Left cardiac atrium (tissue), 4 donors: ENCODE measurements around the gene SLC34A1. TPM values are rescaled to one million over a fixed set of nuclear protein-coding genes. Genes with fewer than 3 reads are reported as not detected.

Source experiments
- ATAC-seq, 2 donors: fragments of 200-7000 bp; cut with Tn5 transposase; one replicate each; pipeline ENCODE4 v1.9.1; 2020; ENCODE audit warnings: mild to moderate bottlenecking in 2 of 2, moderate library complexity in 2 of 2
- DNase-seq: peaks from one replicate; pipeline ENCODE4 v3.0.0-alpha.2; 2020
- intact Hi-C, 2 donors: fragments of 100-400 bp; cut with DNase I; formaldehyde crosslinking; loops; one replicate each; pipeline versions ENCODE4 v1.14.1 to v1.15.1; 2022 to 2023
- total RNA-seq, 2 donors: library from RNA; stranded (reverse); fragmentation: NEBNext Ultra II Directional; extraction: Animal tissue kit (Norgen Biotek cat#: 25700); gene quantifications; one replicate each; pipeline ENCODE4 v1.2.1, GENCODE V29; 2021
- donor health status: DM: no; HTN: yes; CAD: no.
- donor health status: DM: no; HTN: yes; CAD: no; lungs with severe emphysema.
- donor health status: DM: yes; HTN: yes; CAD: no.
- donor health status: Dilated cardiomyopathy.

Gene SLC34A1
- total RNA-seq, 2 donors from 2014 or later, result not detected

- intact Hi-C loops, result no loop called here
- no peak for DNase-seq
- ATAC-seq, result no peak
These were observed 37.0 kb downstream of the SLC34A1 start for GRCh38 chr5:177421062-177421798.

- intact Hi-C loops, result no loop called here
- DNase-seq, result no peak
- no peak for ATAC-seq
These were observed 39.4 kb downstream of the SLC34A1 start for GRCh38 chr5:177423671-177424070.

- intact Hi-C loops, result no loop called here
- no peak for DNase-seq
- no peak for ATAC-seq
These were observed 41.1 kb downstream of the SLC34A1 start for GRCh38 chr5:177425196-177425800.

- peak; percentile 100 for DNase-seq
- peak; percentile 97 for ATAC-seq
- intact Hi-C loops, result no loop called here
These were observed 41.7 kb downstream of the SLC34A1 start for GRCh38 chr5:177425801-177426565.

GRCh38 chr5:177426566-177427210 is 42.5 kb downstream of the SLC34A1 start, which contains the start of gene GRK6:
GRK6 (plus strand) TSS chr5:177426676; CDS start chr5:177426846, 170 bp downstream.
- DNase-seq (peak; percentile 57), ATAC-seq (no peak)

GRCh38 chr5:177427211-177427822 is 43.1 kb downstream of the SLC34A1 start:
- DNase-seq (no peak), ATAC-seq (no peak)
- intact Hi-C loops, result no loop called here

More at GRCh38 chr5:177426566-177427210, 42.5 kb downstream of the SLC34A1 start, which contains the start of gene GRK6:
- intact Hi-C loops, result no loop called here

- no peak for DNase-seq
- intact Hi-C loops, result no loop called here
- no peak for ATAC-seq
These were observed 43.8 kb downstream of the SLC34A1 start for GRCh38 chr5:177427919-177428573.

GRCh38 chr5:177428574-177429217 is 44.5 kb downstream of the SLC34A1 start:
- ATAC-seq (no peak), DNase-seq (no peak)
- intact Hi-C loops, result no loop called here

- ATAC-seq, result peak in 1 of 2 donors; percentile 1
- peak; percentile 72 for DNase-seq
- intact Hi-C loops, result no loop called here
These were observed 45.2 kb downstream of the SLC34A1 start for GRCh38 chr5:177429248-177430040.

GRCh38 chr5:177430140-177430951 is 46.1 kb downstream of the SLC34A1 start:
- intact Hi-C loops, result no loop called here
- ATAC-seq, result no peak
- DNase-seq, result no peak

GRCh38 chr5:177430972-177431316 is 46.7 kb downstream of the SLC34A1 start:
- ATAC-seq (no peak), DNase-seq (no peak)
- intact Hi-C loops, result no loop called here

- DNase-seq, result no peak
- intact Hi-C loops, result no loop called here
- peak in 1 of 2 donors; percentile 6 for ATAC-seq
These were observed 47.3 kb downstream of the SLC34A1 start for GRCh38 chr5:177431317-177432142.

GRCh38 chr5:177432143-177432838 is 48.1 kb downstream of the SLC34A1 start:
- ATAC-seq, result peak; percentile 24 to 79
- DNase-seq, result no peak
- intact Hi-C loops, result no loop called here

- DNase-seq (no peak), ATAC-seq (no peak)
- intact Hi-C loops, result no loop called here
These were observed 48.8 kb downstream of the SLC34A1 start for GRCh38 chr5:177432839-177433657.
